ENCODE results near the gene EREG. TPM values are rescaled to one million over a fixed set of nuclear protein-coding genes. Genes with fewer than 3 reads are reported as not detected.

The EREG gene
- total RNA-seq, 1 donor from 2014 or later, result not detected

DNA sequence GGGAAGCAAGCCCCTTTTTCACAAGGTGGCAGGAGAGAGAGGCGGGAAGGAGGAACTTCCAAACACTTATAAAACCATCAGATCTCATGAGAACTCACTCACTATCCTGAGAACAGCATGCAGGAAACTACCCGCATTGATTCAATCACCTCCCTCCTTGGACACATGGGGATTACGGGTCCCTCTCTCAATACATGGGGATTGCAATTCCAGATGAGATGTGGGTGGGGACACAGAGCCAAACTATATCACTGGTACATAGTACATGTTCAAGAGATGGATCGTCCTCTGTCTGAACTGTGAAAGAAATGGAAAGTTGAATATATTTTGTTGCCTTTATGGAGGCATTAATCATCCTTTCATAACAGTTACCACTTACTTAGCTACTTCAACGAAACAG lies 12.8 kb downstream of the EREG start:
- H3K9me3 Mint-ChIP-seq, result no peaks in the 10 kb centered on the region

GRCh38 chr4:74378573-74378972 lies 13.6 kb downstream of the EREG start:
- Mint-ChIP-seq H3K27ac (no peak overlapping the region), H3K36me3 (ENCODE audit: low read depth) (no peaks in the 10 kb centered on the region), H3K4me1 (ENCODE audit: low read depth) (peaks cover 6% of the 10 kb centered on the region), H3K9me3 (no peaks in the 10 kb centered on the region), H3K4me3 (ENCODE audit: low read depth) (no peak overlapping the region), H3K27me3 (ENCODE audit: low read depth) (peaks cover 11% of the 10 kb centered on the region)
- no peak for DNase-seq (ENCODE audit: low spot score)
- intact Hi-C loops (cut with micrococcal nuclease), result no loop called here

More for the DNA sequence above, 12.8 kb downstream of the EREG start:
- Mint-ChIP-seq H3K4me3 (ENCODE audit: low read depth) (no peak overlapping the region), H3K27ac (no peak overlapping the region), H3K36me3 (ENCODE audit: low read depth) (no peaks in the 10 kb centered on the region), H3K27me3 (ENCODE audit: low read depth) (peaks cover 11% of the 10 kb centered on the region), H3K4me1 (ENCODE audit: low read depth) (peaks cover 6% of the 10 kb centered on the region)
- no peak for DNase-seq (ENCODE audit: low spot score)
- intact Hi-C loops (cut with micrococcal nuclease), result loop anchor here (1.0 to 2.0 kb wide), 2 partner anchors 67 to 155 kb away; partner anchors contain the start of gene AREG

DNA sequence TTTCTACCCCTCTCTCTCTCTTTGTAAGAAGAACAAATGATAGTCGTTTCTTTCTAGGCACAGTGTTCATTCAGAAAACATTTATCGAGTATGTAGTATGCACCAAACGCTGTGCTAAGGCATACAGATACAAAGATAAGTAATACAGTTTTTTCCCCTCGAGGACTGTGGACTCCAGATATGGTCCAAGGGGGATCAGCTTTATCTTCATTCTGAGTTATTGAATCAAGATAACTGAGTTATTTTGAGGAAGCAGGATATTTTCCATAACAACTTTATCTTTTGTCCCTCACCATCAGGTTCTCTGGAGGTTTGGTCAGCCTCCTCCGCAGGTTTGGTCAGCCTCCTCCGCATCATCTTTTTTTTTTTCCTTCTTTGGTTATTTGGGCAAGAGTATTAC lies 15.0 kb downstream of the EREG start:
- Mint-ChIP-seq H3K27ac (no peak overlapping the region), H3K36me3 (ENCODE audit: low read depth) (no peaks in the 10 kb centered on the region), H3K9me3 (no peaks in the 10 kb centered on the region), H3K4me1 (ENCODE audit: low read depth) (peaks cover 1% of the 10 kb centered on the region), H3K4me3 (ENCODE audit: low read depth) (no peak overlapping the region), H3K27me3 (ENCODE audit: low read depth) (peaks cover 14% of the 10 kb centered on the region)
- no peak for DNase-seq (ENCODE audit: low spot score)
- intact Hi-C loops (cut with micrococcal nuclease), result no loop called here

- Mint-ChIP-seq H3K36me3 (ENCODE audit: low read depth) (no peaks in the 10 kb centered on the region), H3K4me1 (ENCODE audit: low read depth) (no peaks in the 10 kb centered on the region), H3K27ac (no peak overlapping the region), H3K4me3 (ENCODE audit: low read depth) (no peak overlapping the region), H3K27me3 (ENCODE audit: low read depth) (peaks cover 6% of the 10 kb centered on the region), H3K9me3 (no peaks in the 10 kb centered on the region)
- DNase-seq (ENCODE audit: low spot score), result no peak
- intact Hi-C loops (cut with micrococcal nuclease), result no loop called here
Observed at GRCh38 chr4:74385386-74385785, 20.4 kb downstream of the EREG start.

DNA sequence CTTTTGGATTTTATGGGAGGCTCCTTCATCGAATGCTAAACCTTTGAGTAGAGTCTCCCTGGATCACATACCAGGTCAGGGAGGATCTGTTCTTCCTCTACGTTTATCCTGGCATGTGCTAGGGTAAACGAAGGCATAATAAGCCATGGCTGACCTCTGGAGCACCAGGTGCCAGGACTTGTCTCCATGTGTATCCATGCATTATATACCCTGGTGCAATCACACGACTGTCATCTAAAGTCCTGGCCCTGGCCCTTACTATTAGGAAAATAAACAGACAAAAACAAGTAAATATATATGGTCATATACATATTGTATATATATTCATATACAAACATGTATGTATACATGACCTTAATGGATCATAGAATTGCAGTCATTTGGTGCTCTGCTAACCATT lies 21.2 kb downstream of the EREG start:
- intact Hi-C loops (cut with micrococcal nuclease), result no loop called here
- H3K27me3 Mint-ChIP-seq (ENCODE audit: low read depth), result peaks cover 6% of the 10 kb centered on the region

GRCh38 chr4:74387790-74388189 lies 22.8 kb downstream of the EREG start:
- intact Hi-C loops (cut with micrococcal nuclease), result no loop called here
- Mint-ChIP-seq H3K4me3 (ENCODE audit: low read depth) (no peak overlapping the region), H3K27me3 (ENCODE audit: low read depth) (peaks cover 2% of the 10 kb centered on the region), H3K9me3 (no peaks in the 10 kb centered on the region), H3K4me1 (ENCODE audit: low read depth) (no peaks in the 10 kb centered on the region), H3K27ac (no peak overlapping the region), H3K36me3 (ENCODE audit: low read depth) (no peaks in the 10 kb centered on the region)
- no peak for DNase-seq (ENCODE audit: low spot score)

More for the DNA sequence above, 21.2 kb downstream of the EREG start:
- no peaks in the 10 kb centered on the region for H3K4me1 Mint-ChIP-seq (ENCODE audit: low read depth)
- H3K9me3 Mint-ChIP-seq, result no peaks in the 10 kb centered on the region
- H3K4me3 Mint-ChIP-seq (ENCODE audit: low read depth), result no peak overlapping the region
- no peaks in the 10 kb centered on the region for H3K36me3 Mint-ChIP-seq (ENCODE audit: low read depth)
- DNase-seq (ENCODE audit: low spot score), result no peak
- no peak overlapping the region for H3K27ac Mint-ChIP-seq

- H3K9me3 Mint-ChIP-seq, result no peaks in the 10 kb centered on the region
- H3K27me3 Mint-ChIP-seq (ENCODE audit: low read depth), result no peaks in the 10 kb centered on the region
- DNase-seq (ENCODE audit: low spot score), result no peak
- H3K36me3 Mint-ChIP-seq (ENCODE audit: low read depth), result no peaks in the 10 kb centered on the region
- intact Hi-C loops (cut with micrococcal nuclease), result no loop called here
- H3K4me3 Mint-ChIP-seq (ENCODE audit: low read depth), result no peak overlapping the region
- no peaks in the 10 kb centered on the region for H3K4me1 Mint-ChIP-seq (ENCODE audit: low read depth)
- no peak overlapping the region for H3K27ac Mint-ChIP-seq
Observed at GRCh38 chr4:74389494-74389893, 24.5 kb downstream of the EREG start.

DNA sequence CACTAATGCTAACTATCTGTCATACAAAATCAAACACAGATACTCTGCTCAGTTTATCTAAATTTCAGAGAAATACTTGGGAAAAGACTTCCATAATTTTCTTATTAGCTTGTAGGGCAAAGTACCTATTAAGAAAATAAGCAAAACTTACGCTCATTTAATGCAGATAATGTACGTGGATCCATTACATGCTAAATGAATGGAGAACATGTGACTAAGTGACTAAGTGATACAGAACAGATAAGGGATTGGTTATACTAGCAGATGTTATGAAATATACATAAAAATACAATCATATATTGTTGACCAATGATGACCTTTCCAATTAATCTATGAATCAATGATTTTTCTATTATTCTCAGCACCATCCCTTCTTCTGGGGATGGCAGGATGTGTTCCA lies 25.7 kb downstream of the EREG start:
- H3K27ac Mint-ChIP-seq, result no peak overlapping the region
- H3K4me1 Mint-ChIP-seq (ENCODE audit: low read depth), result peaks cover 2% of the 10 kb centered on the region
- no peaks in the 10 kb centered on the region for H3K9me3 Mint-ChIP-seq
- H3K27me3 Mint-ChIP-seq (ENCODE audit: low read depth), result no peaks in the 10 kb centered on the region
- H3K4me3 Mint-ChIP-seq (ENCODE audit: low read depth), result no peak overlapping the region
- no peaks in the 10 kb centered on the region for H3K36me3 Mint-ChIP-seq (ENCODE audit: low read depth)
- intact Hi-C loops (cut with micrococcal nuclease), result no loop called here
- no peak for DNase-seq (ENCODE audit: low spot score)

GRCh38 chr4:74391346-74391745 lies 26.4 kb downstream of the EREG start:
- H3K27me3 Mint-ChIP-seq (ENCODE audit: low read depth), result no peaks in the 10 kb centered on the region
- intact Hi-C loops (cut with micrococcal nuclease), result no loop called here

DNA sequence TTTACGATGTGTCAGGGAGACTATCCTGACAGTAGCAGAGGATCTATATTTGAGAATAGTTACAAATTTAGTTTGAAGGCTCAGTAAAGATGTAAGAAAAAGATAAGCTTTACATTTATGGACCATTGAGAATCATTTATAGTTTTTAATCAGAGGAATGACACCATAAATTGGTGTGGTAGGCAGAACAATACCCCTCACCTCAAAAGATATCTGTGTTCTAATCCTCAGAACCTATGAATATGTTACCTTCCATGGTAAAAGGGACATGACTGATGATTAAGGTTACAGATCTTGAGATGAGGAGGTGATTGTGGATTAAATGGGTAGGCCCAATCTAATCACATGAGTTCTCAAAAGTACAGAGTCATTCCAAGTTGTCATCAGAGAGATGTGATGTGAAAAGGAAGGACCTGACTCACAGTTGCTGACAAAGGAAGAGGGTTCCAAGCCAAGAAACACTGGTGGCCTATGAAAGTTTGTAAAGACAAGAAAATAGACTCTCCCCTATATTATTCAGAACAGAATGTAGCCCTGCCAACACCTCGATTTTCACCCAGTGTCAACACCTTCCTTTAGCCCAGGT lies 27.0 kb downstream of the EREG start:
- Mint-ChIP-seq H3K4me1 (ENCODE audit: low read depth) (peaks cover 2% of the 10 kb centered on the region), H3K27me3 (ENCODE audit: low read depth) (no peaks in the 10 kb centered on the region), H3K27ac (no peak overlapping the region), H3K9me3 (no peaks in the 10 kb centered on the region), H3K4me3 (ENCODE audit: low read depth) (no peak overlapping the region), H3K36me3 (ENCODE audit: low read depth) (no peaks in the 10 kb centered on the region)
- intact Hi-C loops (cut with micrococcal nuclease), result no loop called here
- DNase-seq (ENCODE audit: low spot score), result no peak

More at GRCh38 chr4:74391346-74391745, 26.4 kb downstream of the EREG start:
- DNase-seq (ENCODE audit: low spot score), result no peak
- Mint-ChIP-seq H3K27ac (no peak overlapping the region), H3K4me1 (ENCODE audit: low read depth) (peaks cover 2% of the 10 kb centered on the region), H3K9me3 (no peaks in the 10 kb centered on the region), H3K4me3 (ENCODE audit: low read depth) (no peak overlapping the region), H3K36me3 (ENCODE audit: low read depth) (no peaks in the 10 kb centered on the region)

DNA sequence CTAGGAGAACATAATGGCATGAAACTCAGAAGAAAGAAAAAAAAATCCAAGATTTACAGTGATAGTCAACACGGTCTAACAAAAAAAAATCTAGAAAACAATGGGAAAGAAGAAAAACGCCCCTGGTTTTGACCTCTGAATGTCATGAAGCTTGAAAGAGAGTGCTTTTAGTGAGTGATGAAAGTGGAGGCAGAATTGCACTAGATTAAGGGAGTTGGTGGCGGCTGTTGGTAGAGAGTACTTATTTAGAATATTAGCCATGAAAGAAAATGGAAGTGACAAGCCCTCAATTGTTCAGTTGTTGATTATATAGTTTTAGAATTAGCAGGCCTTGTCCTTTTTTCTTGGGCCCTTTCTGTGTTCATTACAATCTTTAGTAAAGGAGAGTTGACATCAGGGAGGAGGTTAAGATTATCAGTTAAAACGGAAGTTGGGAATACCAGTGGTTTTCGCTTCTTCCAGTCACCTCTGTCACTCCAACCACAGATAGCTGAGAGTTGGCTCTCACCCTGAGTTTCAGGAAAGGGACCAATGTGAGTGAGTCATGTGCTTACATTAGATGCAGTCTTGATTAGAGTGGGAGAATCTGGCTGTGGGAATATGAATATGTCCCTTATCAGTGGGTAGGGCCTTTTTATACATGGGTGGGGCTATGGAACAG lies 29.7 kb downstream of the EREG start:
- Mint-ChIP-seq H3K27me3 (ENCODE audit: low read depth) (no peaks in the 10 kb centered on the region), H3K27ac (no peak overlapping the region), H3K4me1 (ENCODE audit: low read depth) (peaks cover 7% of the 10 kb centered on the region), H3K4me3 (ENCODE audit: low read depth) (no peak overlapping the region), H3K9me3 (no peaks in the 10 kb centered on the region), H3K36me3 (ENCODE audit: low read depth) (no peaks in the 10 kb centered on the region)
- intact Hi-C loops (cut with micrococcal nuclease), result loop anchor here (5.0 kb wide), 2 partner anchors 38 to 53 kb away; partner anchors contain the start of gene AREG
- DNase-seq (ENCODE audit: low spot score), result no peak

GRCh38 chr4:74395633-74396032 lies 30.7 kb downstream of the EREG start:
- no peak overlapping the region for H3K4me3 Mint-ChIP-seq (ENCODE audit: low read depth)
- no peaks in the 10 kb centered on the region for H3K36me3 Mint-ChIP-seq (ENCODE audit: low read depth)
- H3K4me1 Mint-ChIP-seq (ENCODE audit: low read depth), result peaks cover 7% of the 10 kb centered on the region
- no peak overlapping the region for H3K27ac Mint-ChIP-seq
- no peaks in the 10 kb centered on the region for H3K27me3 Mint-ChIP-seq (ENCODE audit: low read depth)
- no peak for DNase-seq (ENCODE audit: low spot score)
- H3K9me3 Mint-ChIP-seq, result no peaks in the 10 kb centered on the region
- intact Hi-C loops (cut with micrococcal nuclease), result loop anchor here (5.0 kb wide), 2 partner anchors 37 to 52 kb away; partner anchors contain the start of gene AREG

- intact Hi-C loops (cut with micrococcal nuclease), result loop anchor here (5.0 kb wide), 2 partner anchors 34 to 49 kb away; partner anchors contain the start of gene AREG
- no peak for DNase-seq (ENCODE audit: low spot score)
- Mint-ChIP-seq H3K27me3 (ENCODE audit: low read depth) (peaks cover 5% of the 10 kb centered on the region), H3K4me3 (ENCODE audit: low read depth) (peak overlapping the region; percentile 92), H3K4me1 (ENCODE audit: low read depth) (peaks cover 7% of the 10 kb centered on the region), H3K36me3 (ENCODE audit: low read depth) (no peaks in the 10 kb centered on the region), H3K27ac (peak overlapping the region; percentile 86), H3K9me3 (no peaks in the 10 kb centered on the region)
Observed at GRCh38 chr4:74397748-74398426, 32.9 kb downstream of the EREG start.
